GM12878 (cell line): ENCODE measurements around the gene POU6F2. TPM values are rescaled to one million over a fixed set of nuclear protein-coding genes. Genes with fewer than 3 reads are reported as not detected.

ENCODE experiments used
- NR2F1 ChIP-seq: fragments of 450-650 bp; conservative IDR thresholded peaks from 2 replicates; pipeline ENCODE4 v1.6.1; 2017; ENCODE audit warnings: mild to moderate bottlenecking
- polyA plus RNA-seq, 11 experiments: library from polyadenylated mRNA; depleted of rRNA in 4 of 11; unstranded in 6 of 11; stranded (reverse) in 5 of 11; fragments of >200 nt; fragmentation: Nextera tagmentation in 4 of 11; fragmentation: Illumina TruSeq in 1 of 11; extraction: Ambion mirVana in 4 of 11; extraction: Trizol in 1 of 11; gene quantifications; 1 replicate in 1 of 11; 2 replicates in 10 of 11; pipeline versions ENCODE4 v1.2.1 to v1.2.3, GENCODE V29; 2011 to 2016; ENCODE audit warnings: inconsistent platforms in 2 of 11, missing spikeins in 2 of 11, low read depth in 1 of 11
- total RNA-seq, 4 experiments: library from RNA; depleted of rRNA in 3 of 4; stranded (reverse); fragments of >200 nt in 3 of 4; fragmentation: Illumina TruSeq in 1 of 4; extraction: Trizol in 1 of 4; gene quantifications; 2 replicates each; pipeline versions ENCODE4 v1.2.1 to v1.2.3, GENCODE V29; 2013 to 2021
- TF ChIP-seq, protein P1 (sequence below): fragments of 450-650 bp; formaldehyde crosslinking; IDR thresholded peaks from 2 replicates; pipeline ENCODE4 v1.5.0; 2022; ENCODE audit warnings: mild to moderate bottlenecking, missing genetic modification characterization
- TF ChIP-seq, protein P2 (sequence below): fragments of 450-650 bp; IDR thresholded peaks from 2 replicates; pipeline ENCODE4 v1.6.1; 2016; ENCODE audit warnings: mild to moderate bottlenecking, moderate library complexity, borderline replicate concordance

Gene POU6F2
- total and polyA plus RNA-seq, 10 of the 15 experiments (the other 5 are each of a cell fraction or from before 2014, with no cell fraction given) = 0.10 TPM; not detected in 9

DNA sequence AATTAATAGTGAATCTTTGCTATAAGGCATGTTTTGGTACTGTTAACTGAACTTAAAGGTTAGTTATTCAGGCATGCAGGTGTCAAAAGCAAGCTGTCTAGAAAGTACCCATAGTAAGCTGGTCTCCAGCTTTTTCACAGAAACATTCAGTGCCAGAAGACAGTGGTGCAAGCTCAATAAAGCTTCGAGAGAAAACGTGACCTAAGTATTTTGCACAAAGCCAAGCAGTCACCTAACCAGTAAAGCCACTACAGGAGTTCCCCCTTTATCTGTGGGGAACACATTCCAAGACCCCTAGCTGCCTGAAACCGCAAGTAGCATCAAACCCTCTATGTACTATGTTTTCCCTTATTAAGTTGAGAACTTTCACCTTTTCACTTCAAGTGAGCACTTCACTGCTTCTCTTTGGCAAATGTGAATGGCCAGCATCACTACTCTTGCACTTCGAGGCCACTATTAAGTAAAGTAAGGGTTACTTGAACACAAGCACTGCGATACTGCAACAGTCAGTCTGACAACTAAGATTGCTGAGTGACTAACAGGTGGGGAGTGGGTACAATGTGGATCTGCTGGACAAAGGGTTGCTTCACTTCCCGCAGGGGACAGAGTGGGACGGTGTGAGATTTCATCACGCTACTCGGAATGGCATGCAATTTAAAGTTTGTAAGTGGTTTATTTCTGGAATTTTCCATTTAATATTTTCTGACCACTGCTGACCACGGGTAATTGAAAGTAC lies 334.7 kb downstream of the POU6F2 start (continued):
- TF ChIP-seq, protein P1, sequence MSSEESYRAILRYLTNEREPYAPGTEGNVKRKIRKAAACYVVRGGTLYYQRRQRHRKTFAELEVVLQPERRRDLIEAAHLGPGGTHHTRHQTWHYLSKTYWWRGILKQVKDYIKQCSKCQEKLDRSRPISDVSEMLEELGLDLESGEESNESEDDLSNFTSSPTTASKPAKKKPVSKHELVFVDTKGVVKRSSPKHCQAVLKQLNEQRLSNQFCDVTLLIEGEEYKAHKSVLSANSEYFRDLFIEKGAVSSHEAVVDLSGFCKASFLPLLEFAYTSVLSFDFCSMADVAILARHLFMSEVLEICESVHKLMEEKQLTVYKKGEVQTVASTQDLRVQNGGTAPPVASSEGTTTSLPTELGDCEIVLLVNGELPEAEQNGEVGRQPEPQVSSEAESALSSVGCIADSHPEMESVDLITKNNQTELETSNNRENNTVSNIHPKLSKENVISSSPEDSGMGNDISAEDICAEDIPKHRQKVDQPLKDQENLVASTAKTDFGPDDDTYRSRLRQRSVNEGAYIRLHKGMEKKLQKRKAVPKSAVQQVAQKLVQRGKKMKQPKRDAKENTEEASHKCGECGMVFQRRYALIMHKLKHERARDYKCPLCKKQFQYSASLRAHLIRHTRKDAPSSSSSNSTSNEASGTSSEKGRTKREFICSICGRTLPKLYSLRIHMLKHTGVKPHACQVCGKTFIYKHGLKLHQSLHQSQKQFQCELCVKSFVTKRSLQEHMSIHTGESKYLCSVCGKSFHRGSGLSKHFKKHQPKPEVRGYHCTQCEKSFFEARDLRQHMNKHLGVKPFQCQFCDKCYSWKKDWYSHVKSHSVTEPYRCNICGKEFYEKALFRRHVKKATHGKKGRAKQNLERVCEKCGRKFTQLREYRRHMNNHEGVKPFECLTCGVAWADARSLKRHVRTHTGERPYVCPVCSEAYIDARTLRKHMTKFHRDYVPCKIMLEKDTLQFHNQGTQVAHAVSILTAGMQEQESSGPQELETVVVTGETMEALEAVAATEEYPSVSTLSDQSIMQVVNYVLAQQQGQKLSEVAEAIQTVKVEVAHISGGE (CRISPR knock-in tag) = no peak
- TF ChIP-seq, protein P2, sequence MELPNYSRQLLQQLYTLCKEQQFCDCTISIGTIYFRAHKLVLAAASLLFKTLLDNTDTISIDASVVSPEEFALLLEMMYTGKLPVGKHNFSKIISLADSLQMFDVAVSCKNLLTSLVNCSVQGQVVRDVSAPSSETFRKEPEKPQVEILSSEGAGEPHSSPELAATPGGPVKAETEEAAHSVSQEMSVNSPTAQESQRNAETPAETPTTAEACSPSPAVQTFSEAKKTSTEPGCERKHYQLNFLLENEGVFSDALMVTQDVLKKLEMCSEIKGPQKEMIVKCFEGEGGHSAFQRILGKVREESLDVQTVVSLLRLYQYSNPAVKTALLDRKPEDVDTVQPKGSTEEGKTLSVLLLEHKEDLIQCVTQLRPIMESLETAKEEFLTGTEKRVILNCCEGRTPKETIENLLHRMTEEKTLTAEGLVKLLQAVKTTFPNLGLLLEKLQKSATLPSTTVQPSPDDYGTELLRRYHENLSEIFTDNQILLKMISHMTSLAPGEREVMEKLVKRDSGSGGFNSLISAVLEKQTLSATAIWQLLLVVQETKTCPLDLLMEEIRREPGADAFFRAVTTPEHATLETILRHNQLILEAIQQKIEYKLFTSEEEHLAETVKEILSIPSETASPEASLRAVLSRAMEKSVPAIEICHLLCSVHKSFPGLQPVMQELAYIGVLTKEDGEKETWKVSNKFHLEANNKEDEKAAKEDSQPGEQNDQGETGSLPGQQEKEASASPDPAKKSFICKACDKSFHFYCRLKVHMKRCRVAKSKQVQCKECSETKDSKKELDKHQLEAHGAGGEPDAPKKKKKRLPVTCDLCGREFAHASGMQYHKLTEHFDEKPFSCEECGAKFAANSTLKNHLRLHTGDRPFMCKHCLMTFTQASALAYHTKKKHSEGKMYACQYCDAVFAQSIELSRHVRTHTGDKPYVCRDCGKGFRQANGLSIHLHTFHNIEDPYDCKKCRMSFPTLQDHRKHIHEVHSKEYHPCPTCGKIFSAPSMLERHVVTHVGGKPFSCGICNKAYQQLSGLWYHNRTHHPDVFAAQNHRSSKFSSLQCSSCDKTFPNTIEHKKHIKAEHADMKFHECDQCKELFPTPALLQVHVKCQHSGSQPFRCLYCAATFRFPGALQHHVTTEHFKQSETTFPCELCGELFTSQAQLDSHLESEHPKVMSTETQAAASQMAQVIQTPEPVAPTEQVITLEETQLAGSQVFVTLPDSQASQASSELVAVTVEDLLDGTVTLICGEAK = peak; percentile 82
- TF ChIP-seq NR2F1 = peak; percentile 34; the same call in 1 of the 2 replicates
